Activated T-helper 17 cell treated with anti-CD3 and anti-CD28 coated beads, Interleukin-2, amount 50 U/mL, for 72 hours (primary cell): ENCODE measurements around the gene PERP. TPM values are rescaled to one million over a fixed set of nuclear protein-coding genes. Genes with fewer than 3 reads are reported as not detected.
A peak's percentile ranks its signal among the peaks of the same experiment; 100 is the strongest.
"Not testable (repeated sequence)": the region's sequence is repeated elsewhere in the genome, so short reads cannot be mapped to it uniquely, and the experiment has no call there.

Experiments
- ATAC-seq: fragments of 150-1000 bp; cut with Tn5 transposase; replicated peaks from 2 replicates; pipeline ENCODE4 v1.10.0; 2021; ENCODE audit warnings: mild to moderate bottlenecking, moderate library complexity
- H3K27ac Mint-ChIP-seq: one replicate; pipeline ENCODE4 v1.8.0; 2022; ENCODE audit warnings: mixed read lengths
- H3K27me3 Mint-ChIP-seq: one replicate; pipeline ENCODE4 v1.8.0; 2022; ENCODE audit warnings: mixed read lengths
- H3K36me3 Mint-ChIP-seq: one replicate; pipeline ENCODE4 v1.8.0; 2022; ENCODE audit warnings: low read depth, mild to moderate bottlenecking, mixed read lengths
- H3K4me1 Mint-ChIP-seq: one replicate; pipeline ENCODE4 v1.8.0; 2022; ENCODE audit warnings: mixed read lengths
- H3K4me3 Mint-ChIP-seq: one replicate; pipeline ENCODE4 v1.8.0; 2022; ENCODE audit warnings: mild to moderate bottlenecking, mixed read lengths
- H3K9me3 Mint-ChIP-seq: one replicate; pipeline ENCODE4 v1.8.0; 2022; ENCODE audit warnings: mixed read lengths
- total RNA-seq, 2 donors: library from RNA; stranded (reverse); gene quantifications; one replicate each; pipeline ENCODE4 v1.2.3, GENCODE V29; 2022

The PERP gene
- total RNA-seq: 10 to 100 TPM; 14.1 to 22.5 TPM

- Mint-ChIP-seq H3K36me3 (no peaks in the 10 kb centered on the region), H3K9me3 (no peaks in the 10 kb centered on the region), H3K4me3 (peak within 1 kb of the TSS; percentile 92), H3K27me3 (peaks cover 5% of the 10 kb centered on the region), H3K27ac (peak within 1 kb of the TSS; percentile 78), H3K4me1 (peaks cover 10% of the 10 kb centered on the region)
- peak; percentile 96 for ATAC-seq
These were observed at the start of gene PERP for GRCh38 chr6:138107078-138107751. TSS of gene PERP (minus strand) at chr6:138107419. CDS start at chr6:138107340, 79 bp downstream.

- Mint-ChIP-seq H3K36me3 (no peaks in the 10 kb centered on the region), H3K9me3 (peaks cover 3% of the 10 kb centered on the region), H3K4me3 (no peak overlapping the region), H3K4me1 (peaks cover under 1% of the 10 kb centered on the region), H3K27ac (no peak overlapping the region), H3K27me3 (peaks cover 34% of the 10 kb centered on the region)
- no peak for ATAC-seq
These were observed 48.2 kb upstream of the PERP start for GRCh38 chr6:138155443-138155842.

GRCh38 chr6:138146544-138146943, 39.3 kb upstream of the PERP start:
- H3K4me1 Mint-ChIP-seq: no peaks in the 10 kb centered on the region
- no peaks in the 10 kb centered on the region for H3K36me3 Mint-ChIP-seq
- peaks cover 46% of the 10 kb centered on the region for H3K27me3 Mint-ChIP-seq

GRCh38 chr6:138145402-138145801, 38.2 kb upstream of the PERP start:
- Mint-ChIP-seq H3K36me3 (no peaks in the 10 kb centered on the region), H3K9me3 (no peaks in the 10 kb centered on the region), H3K27me3 (peaks cover 42% of the 10 kb centered on the region), H3K4me3 (no peak overlapping the region), H3K4me1 (no peaks in the 10 kb centered on the region), H3K27ac (no peak overlapping the region)
- no peak for ATAC-seq

More at GRCh38 chr6:138146544-138146943, 39.3 kb upstream of the PERP start:
- H3K27ac Mint-ChIP-seq: no peak overlapping the region
- ATAC-seq: no peak
- H3K4me3 Mint-ChIP-seq: no peak overlapping the region
- H3K9me3 Mint-ChIP-seq: no peaks in the 10 kb centered on the region

GRCh38 chr6:138142806-138143205, 35.6 kb upstream of the PERP start:
- Mint-ChIP-seq H3K27ac (no peak overlapping the region), H3K27me3 (peaks cover 38% of the 10 kb centered on the region), H3K36me3 (no peaks in the 10 kb centered on the region), H3K4me3 (no peak overlapping the region), H3K9me3 (no peaks in the 10 kb centered on the region), H3K4me1 (no peaks in the 10 kb centered on the region)
- ATAC-seq: no peak

GRCh38 chr6:138129190-138129589, 22.0 kb upstream of the PERP start:
- ATAC-seq: no peak
- no peak overlapping the region for H3K4me3 Mint-ChIP-seq

GRCh38 chr6:138128096-138128495, 20.9 kb upstream of the PERP start:
- no peaks in the 10 kb centered on the region for H3K36me3 Mint-ChIP-seq
- no peak overlapping the region for H3K27ac Mint-ChIP-seq
- H3K4me3 Mint-ChIP-seq: no peak overlapping the region
- H3K9me3 Mint-ChIP-seq: no peaks in the 10 kb centered on the region
- ATAC-seq: no peak
- H3K27me3 Mint-ChIP-seq: peaks cover 17% of the 10 kb centered on the region
- no peaks in the 10 kb centered on the region for H3K4me1 Mint-ChIP-seq

More at GRCh38 chr6:138129190-138129589, 22.0 kb upstream of the PERP start:
- Mint-ChIP-seq H3K27ac (no peak overlapping the region), H3K9me3 (no peaks in the 10 kb centered on the region), H3K27me3 (peaks cover 13% of the 10 kb centered on the region), H3K4me1 (no peaks in the 10 kb centered on the region), H3K36me3 (no peaks in the 10 kb centered on the region)

GRCh38 chr6:138124096-138124495, 16.9 kb upstream of the PERP start:
- Mint-ChIP-seq H3K4me3 (no peak overlapping the region), H3K9me3 (no peaks in the 10 kb centered on the region), H3K27ac (no peak overlapping the region), H3K36me3 (no peaks in the 10 kb centered on the region), H3K27me3 (peaks cover 27% of the 10 kb centered on the region), H3K4me1 (no peaks in the 10 kb centered on the region)
- no peak for ATAC-seq

- Mint-ChIP-seq H3K27me3 (peaks cover 34% of the 10 kb centered on the region), H3K9me3 (no peaks in the 10 kb centered on the region), H3K4me1 (no peaks in the 10 kb centered on the region), H3K4me3 (no peak overlapping the region), H3K36me3 (no peaks in the 10 kb centered on the region), H3K27ac (no peak overlapping the region)
- no peak for ATAC-seq
These were observed 12.8 kb upstream of the PERP start for GRCh38 chr6:138119976-138120375.

GRCh38 chr6:138119229-138119628, 12.0 kb upstream of the PERP start:
- not testable (repeated sequence) for H3K27ac Mint-ChIP-seq, H3K9me3 Mint-ChIP-seq, H3K4me1 Mint-ChIP-seq, ATAC-seq, H3K36me3 Mint-ChIP-seq, H3K4me3 Mint-ChIP-seq
- H3K27me3 Mint-ChIP-seq: peaks cover 31% of the 10 kb centered on the region

- ATAC-seq: no peak
- no peaks in the 10 kb centered on the region for H3K36me3 Mint-ChIP-seq
- no peaks in the 10 kb centered on the region for H3K4me1 Mint-ChIP-seq
- no peak overlapping the region for H3K27ac Mint-ChIP-seq
- peaks cover 27% of the 10 kb centered on the region for H3K27me3 Mint-ChIP-seq
- no peaks in the 10 kb centered on the region for H3K9me3 Mint-ChIP-seq
- H3K4me3 Mint-ChIP-seq: no peak overlapping the region
These were observed 10.2 kb upstream of the PERP start for GRCh38 chr6:138117376-138117914.

- Mint-ChIP-seq H3K4me3 (no peak overlapping the region), H3K27ac (no peak overlapping the region), H3K9me3 (no peaks in the 10 kb centered on the region), H3K36me3 (no peaks in the 10 kb centered on the region), H3K27me3 (peaks cover 23% of the 10 kb centered on the region), H3K4me1 (no peaks in the 10 kb centered on the region)
- ATAC-seq: no peak
These were observed 9.4 kb upstream of the PERP start for GRCh38 chr6:138116661-138116999.

- Mint-ChIP-seq H3K36me3 (no peaks in the 10 kb centered on the region), H3K27ac (no peak overlapping the region), H3K27me3 (peaks cover 22% of the 10 kb centered on the region), H3K4me1 (no peaks in the 10 kb centered on the region), H3K9me3 (no peaks in the 10 kb centered on the region), H3K4me3 (no peak overlapping the region)
- ATAC-seq: peak; percentile 86
These were observed 8.8 kb upstream of the PERP start for GRCh38 chr6:138115877-138116660.

- H3K9me3 Mint-ChIP-seq: no peaks in the 10 kb centered on the region
- no peaks in the 10 kb centered on the region for H3K36me3 Mint-ChIP-seq
- H3K4me3 Mint-ChIP-seq: no peak overlapping the region
- no peak for ATAC-seq
- H3K4me1 Mint-ChIP-seq: no peaks in the 10 kb centered on the region
- peaks cover 17% of the 10 kb centered on the region for H3K27me3 Mint-ChIP-seq
- no peak overlapping the region for H3K27ac Mint-ChIP-seq
These were observed 8.0 kb upstream of the PERP start for GRCh38 chr6:138115201-138115600.
